ENCODE results near the gene NCOR1.
"Not testable (repeated sequence)": the region's sequence is repeated elsewhere in the genome, so short reads cannot be mapped to it uniquely, and the experiment has no call there.

Gene NCOR1

GRCh38 chr17:16214190-16215001 lies 938 bp downstream of the NCOR1 start:
- peak in 1 of 5 experiments; percentile 44 for DNase-seq

GRCh38 chr17:16212793-16213192 lies 2.5 kb downstream of the NCOR1 start:
- DNase-seq, result no peak

GRCh38 chr17:16211590-16211989 lies 3.7 kb downstream of the NCOR1 start:
- DNase-seq, result no peak

GRCh38 chr17:16204763-16205162 lies 10.6 kb downstream of the NCOR1 start:
- not testable (repeated sequence) for DNase-seq

GRCh38 chr17:16202554-16203500 lies 12.5 kb downstream of the NCOR1 start:
- DNase-seq, result not testable (repeated sequence)

- DNase-seq, result not testable (repeated sequence)
Measured at GRCh38 chr17:16201693-16202131, 13.6 kb downstream of the NCOR1 start.

- no peak for DNase-seq
Measured at GRCh38 chr17:16199093-16199492, 16.2 kb downstream of the NCOR1 start.

- no peak for DNase-seq
Measured at GRCh38 chr17:16197276-16197675, 18.1 kb downstream of the NCOR1 start.

- DNase-seq, result not testable (repeated sequence)
Measured at GRCh38 chr17:16194307-16194835, 21.0 kb downstream of the NCOR1 start.

GRCh38 chr17:16191604-16192003 lies 23.7 kb downstream of the NCOR1 start:
- DNase-seq, result no peak

- DNase-seq, result no peak
Measured at GRCh38 chr17:16190703-16191360, 24.5 kb downstream of the NCOR1 start.

- no peak for DNase-seq
Measured at GRCh38 chr17:16189791-16190348, 25.5 kb downstream of the NCOR1 start.

GRCh38 chr17:16187642-16188041 lies 27.7 kb downstream of the NCOR1 start:
- DNase-seq, result no peak

GRCh38 chr17:16181581-16181980 lies 33.8 kb downstream of the NCOR1 start:
- no peak for DNase-seq

- no peak for DNase-seq
Measured at GRCh38 chr17:16178836-16179235, 36.5 kb downstream of the NCOR1 start.

- no peak for DNase-seq
Measured at GRCh38 chr17:16171613-16172012, 43.7 kb downstream of the NCOR1 start.

GRCh38 chr17:16166766-16167165 lies 48.6 kb downstream of the NCOR1 start:
- DNase-seq, result peak in 1 of 5 experiments; percentile 73

GRCh38 chr17:16158714-16159113 lies 56.6 kb downstream of the NCOR1 start:
- no peak for DNase-seq

GRCh38 chr17:16155536-16155935 lies 59.8 kb downstream of the NCOR1 start:
- no peak for DNase-seq

- DNase-seq, result not testable (repeated sequence)
Measured at GRCh38 chr17:16152326-16152725, 63.0 kb downstream of the NCOR1 start.

- DNase-seq, result no peak
Measured at GRCh38 chr17:16150251-16150856, 65.0 kb downstream of the NCOR1 start.

GRCh38 chr17:16148596-16148995 lies 66.7 kb downstream of the NCOR1 start:
- DNase-seq, result no peak

All from T-helper 2 cell (primary cell).